Tongue (tissue), 2 donors: ENCODE measurements around the gene SVOPL. TPM values are rescaled to one million over a fixed set of nuclear protein-coding genes. Genes with fewer than 3 reads are reported as not detected.

Source experiments
- DNase-seq: peaks from one replicate; pipeline ENCODE4 v3.0.0-alpha.2; 2015
- total RNA-seq: library from RNA; depleted of rRNA; stranded (reverse); fragments of >200 nt; gene quantifications from one replicate; pipeline ENCODE4 v1.2.3, GENCODE V29; 2014

Gene SVOPL
- total RNA-seq, 1 donor from 2014 or later, result 0.72 TPM

DNA sequence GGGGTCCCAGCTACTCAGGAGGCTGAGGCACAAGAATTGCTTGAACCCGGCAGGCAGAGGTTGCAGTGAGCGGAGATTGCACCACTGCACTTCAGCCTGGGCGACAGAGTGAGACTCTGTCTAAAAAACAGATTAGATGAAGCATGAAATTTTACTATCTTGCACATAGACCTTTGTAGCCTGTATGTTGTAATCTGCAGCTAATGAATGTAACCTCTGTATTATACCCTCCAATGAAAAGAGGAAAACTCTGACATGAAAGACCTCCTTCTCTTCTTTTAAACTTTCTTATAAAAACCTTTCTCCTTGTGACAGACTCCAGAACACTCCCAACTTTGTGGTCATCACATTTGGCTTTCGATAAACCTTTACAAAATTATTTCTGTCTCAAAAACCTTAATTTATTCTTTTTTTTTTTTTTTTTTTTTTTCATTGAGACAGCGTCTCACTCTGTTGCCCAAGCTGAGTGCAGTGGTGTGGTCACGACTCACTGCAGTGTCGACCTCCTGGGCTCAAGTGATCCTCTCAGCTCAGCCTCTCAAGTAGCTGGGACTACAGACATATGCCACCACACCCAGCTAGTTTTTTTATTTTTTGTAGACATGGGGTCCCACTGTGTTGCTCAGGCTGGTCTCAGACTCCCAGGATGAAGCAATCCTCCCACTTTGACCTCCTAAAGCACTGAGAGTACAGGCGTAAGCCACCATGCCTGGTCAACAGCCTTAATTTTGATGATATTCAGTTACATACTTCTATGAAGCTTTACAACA lies 97.4 kb downstream of the SVOPL start:
- DNase-seq, result no peak

DNA sequence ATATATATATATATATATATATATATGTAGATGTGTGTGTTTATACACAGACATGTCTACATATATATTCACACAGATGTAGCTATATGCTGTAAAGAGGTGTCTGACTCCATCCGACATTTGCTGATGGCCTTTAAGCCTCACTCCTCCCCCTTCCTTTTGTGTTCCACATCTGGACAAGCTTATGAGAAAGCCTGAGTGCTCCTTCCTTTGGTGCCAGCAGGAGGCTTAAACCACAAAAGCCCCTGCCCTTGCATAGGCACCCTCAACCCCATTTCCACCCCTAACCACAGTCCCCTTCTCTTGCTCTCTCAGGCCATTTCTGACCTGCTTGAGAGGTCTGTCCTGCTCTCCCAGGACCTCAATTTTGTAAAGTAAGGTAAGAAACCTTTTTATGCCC lies 98.7 kb downstream of the SVOPL start:
- no peak for DNase-seq

DNA sequence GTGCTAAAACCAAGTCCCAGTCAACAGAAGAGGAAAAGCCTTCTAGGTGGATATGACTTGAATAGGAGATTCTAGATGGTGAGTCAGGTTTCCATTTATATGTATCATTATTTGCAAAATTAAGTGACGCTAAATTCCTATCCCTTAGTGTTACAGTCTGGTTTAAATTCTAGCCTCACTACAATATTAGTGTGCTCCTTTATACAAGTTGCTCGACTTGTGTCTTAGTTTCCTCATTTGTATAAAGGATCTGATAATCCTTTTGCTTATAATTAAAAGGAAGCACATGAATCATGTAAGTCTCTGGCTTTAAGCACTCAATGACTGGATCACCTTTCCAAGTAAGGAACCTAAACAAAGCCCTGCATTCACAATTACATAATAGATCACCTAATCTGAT lies 105.7 kb downstream of the SVOPL start:
- DNase-seq, result no peak

DNA sequence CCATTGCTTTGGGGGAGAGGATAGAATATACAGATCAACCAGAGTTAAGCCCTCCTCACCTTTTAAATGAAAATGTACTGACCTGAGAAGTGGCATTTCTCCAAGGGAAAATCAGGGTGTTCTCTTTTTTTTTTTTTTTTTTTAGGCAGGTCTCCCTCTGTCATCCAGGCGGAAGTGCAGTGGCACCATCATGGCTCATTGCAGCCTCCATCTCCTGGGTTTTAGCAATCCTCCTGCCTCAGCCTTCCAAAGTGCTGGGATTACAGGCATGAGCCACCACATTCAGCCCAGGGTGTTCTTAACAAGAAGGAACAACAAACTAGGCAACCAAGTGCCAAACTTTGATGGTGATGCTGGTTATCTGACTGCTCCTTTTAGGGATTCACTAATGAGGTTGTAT lies 111.0 kb downstream of the SVOPL start:
- no peak for DNase-seq

DNA sequence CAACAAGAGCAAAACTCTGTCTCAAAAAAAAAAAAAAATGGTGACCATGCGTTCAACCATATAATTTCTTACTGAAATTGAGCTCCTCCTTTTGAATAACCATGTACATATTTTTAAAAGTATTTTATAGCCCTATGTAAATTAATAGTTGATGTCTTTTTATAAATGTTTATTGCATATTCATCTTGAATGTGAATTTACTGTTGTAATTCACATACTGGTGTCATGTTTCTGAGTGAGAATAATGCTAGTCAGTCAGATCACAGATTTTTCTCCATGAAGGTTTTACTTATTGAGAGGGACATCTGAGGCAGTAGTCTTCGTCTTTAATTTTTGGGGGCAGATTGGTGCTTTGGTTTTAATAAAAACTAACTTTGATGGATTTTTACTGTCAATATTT lies 112.2 kb downstream of the SVOPL start:
- DNase-seq, result no peak

DNA sequence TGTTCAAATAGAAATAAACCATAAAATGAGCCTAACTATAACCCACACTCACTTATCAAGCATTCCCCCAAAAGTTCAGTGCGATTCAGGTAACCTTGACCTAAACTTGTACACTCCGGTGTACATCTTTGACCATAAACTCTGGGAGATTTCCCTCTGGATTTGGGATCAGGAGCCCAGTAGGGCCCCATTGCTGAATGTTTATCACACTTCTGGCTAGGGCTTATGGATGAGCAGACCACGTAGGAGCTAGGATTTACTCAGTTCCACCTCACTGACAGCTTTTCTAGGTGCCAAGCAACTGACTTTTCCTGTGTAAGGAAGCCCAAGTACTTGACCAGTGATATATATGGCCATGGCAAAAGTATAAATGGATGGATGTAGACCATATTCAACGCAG lies 113.7 kb downstream of the SVOPL start:
- DNase-seq, result no peak

DNA sequence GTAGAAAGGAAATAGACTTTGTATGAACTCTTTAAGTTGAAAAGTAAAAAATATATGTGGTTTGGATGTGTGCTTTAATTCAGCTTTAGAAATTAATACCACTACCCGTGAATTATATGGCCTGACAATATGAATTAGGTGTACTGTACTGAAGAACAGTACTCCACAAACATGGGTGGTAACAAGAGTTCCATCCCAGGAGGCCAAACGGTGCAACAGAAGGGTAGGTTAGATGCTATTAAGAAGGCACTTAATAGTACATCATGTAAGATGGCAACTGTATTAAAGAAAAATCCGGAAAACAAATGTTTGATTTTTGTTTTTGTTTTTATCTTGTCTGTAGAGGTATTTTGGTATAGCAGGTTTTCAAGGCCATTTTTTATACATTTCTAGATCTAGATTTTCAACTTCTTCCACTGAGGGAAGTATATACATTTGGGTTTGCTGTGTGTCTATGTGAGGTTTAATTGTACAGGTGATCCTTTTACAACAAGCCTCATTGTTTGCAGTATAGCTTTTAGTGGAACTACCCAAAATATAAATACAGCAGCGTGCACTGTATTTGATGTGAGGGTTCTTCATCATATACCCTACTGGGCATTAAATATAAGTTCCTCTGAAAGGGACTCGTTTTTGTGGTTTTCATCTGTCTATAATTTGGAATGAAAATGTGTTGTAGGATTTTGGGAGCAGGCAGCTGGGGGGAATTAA lies 115.7 kb downstream of the SVOPL start:
- no peak for DNase-seq

DNA sequence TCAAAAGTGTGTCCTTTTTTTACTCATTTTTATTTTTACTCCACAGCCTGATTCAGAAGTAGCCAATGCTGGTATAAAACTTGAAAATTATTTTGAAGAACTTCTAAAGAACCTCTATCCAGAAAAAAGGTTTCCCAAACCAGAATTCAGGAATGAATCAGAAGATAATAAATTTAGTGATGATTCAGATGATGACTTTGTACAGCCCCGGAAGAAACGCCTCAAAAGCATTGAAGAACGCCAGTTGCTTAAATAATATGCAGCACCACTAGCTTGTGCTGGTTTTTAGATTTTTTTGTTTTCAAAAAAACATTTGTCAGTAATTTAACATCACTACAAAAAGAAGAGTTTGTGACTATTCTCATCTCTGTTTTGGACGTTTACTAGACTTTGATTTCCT lies 116.5 kb downstream of the SVOPL start:
- no peak for DNase-seq

DNA sequence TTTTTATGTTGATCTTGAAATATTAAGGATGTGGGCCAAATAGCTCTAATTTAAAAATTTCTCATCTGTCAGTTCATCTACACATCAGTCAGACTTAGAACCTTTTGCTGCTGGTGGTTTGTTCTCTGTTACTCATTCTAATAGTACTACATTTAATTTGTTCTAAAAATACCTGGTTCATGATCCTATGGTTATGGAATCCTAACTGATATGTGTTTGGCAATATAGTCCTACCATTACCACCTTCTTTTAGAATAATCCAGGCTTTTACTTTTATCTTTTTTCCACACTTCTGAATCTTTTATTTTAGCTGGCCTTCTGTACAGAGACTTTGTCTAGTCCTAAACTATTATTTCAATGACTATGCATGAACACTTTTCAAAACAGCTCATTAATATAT lies 116.9 kb downstream of the SVOPL start:
- no peak for DNase-seq

DNA sequence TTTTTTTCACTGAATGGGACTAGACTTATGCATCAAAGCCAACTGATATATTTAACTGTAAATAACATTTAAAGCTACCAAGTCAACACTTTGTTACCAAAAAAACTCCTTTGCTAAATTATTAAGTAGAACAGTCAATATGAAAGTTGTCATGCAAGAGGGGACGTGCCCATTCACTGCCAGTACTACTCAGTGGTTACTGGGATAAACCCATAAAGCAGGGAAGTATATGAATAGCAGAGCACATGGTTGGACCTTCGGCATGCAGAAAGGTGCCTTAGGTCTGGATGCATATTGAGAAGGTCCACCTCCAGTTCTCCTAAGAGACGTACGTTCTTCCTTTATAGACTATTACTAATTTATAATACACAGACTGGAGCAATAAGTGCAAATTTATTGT lies 120.1 kb downstream of the SVOPL start:
- DNase-seq, result no peak

DNA sequence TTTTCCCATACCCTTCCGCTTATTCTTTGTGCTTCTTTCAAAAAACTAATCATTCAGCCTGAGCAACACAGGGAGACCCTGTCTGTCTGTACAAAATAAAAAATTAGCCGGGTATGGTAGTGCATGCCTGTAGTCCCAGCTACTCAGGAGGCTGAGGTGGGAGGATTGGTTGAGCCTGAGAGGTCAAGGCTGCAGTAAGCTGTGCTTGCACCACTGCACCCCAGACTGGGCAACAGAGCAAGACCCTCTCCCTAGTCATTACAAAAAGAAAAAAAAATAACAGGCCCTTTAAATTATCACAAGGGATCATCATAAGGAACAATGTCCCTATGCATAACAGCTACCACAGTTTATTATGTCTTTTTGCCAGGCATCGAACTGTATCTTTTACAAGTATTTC lies 121.5 kb downstream of the SVOPL start:
- DNase-seq, result no peak

DNA sequence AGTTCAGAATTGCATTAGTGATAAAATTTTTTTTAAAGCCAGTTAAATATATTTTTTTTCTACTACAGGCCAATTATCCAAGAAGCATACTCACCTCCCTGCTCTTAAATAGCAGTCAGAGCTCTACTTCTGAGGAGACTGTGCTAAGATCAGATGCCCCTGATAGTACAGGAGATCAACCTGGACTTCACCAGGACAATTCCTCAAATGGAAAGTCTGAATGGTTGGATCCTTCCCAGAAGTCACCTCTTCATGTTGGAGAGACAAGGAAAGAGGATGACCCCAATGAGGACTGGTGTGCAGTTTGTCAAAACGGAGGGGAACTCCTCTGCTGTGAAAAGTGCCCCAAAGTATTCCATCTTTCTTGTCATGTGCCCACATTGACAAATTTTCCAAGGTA lies 122.0 kb downstream of the SVOPL start:
- no peak for DNase-seq

DNA sequence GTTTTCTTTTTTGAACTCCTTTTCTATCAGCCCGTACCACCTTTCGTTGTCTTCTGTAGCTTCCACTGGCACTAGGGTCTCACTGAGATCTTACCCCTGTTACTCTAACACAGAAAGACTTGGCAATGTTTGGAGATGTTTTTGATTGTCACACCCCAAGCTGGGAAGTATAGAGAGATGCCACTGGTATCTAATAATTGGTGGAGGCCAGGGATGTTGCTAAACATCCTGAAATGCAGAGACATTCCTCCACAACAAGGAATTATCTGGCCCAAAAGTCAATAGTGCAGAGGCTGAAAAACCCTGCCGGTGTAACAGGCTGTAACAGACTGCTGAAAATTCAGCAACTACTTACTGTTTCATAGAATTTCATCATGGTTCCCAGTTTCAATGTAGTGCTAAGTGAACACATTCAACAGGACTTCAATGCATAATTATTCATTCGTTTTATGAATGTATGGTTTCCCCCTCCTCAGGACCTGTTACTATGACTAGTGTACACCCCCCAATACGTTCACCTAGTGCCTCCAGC lies 125.2 kb downstream of the SVOPL start:
- no peak for DNase-seq

DNA sequence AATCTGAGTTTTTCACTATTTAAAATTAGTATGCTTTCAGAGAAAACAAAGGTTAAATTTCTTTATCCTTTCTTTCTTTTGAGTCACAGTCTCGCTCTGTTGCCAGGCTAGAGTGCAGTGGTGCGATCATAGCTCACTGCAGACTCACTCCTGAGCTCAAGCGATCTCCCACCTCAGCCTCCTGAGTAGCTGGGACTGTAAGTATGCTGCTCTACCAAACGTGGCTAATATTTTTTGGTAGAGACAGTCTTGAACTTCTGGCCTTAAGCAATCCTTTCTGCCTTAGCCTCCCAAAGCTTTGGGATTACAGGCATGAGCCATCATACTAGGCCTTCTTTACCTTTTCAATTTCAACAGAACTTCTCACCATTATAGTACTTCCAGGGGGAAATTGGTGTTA lies 127.4 kb downstream of the SVOPL start:
- DNase-seq, result no peak

DNA sequence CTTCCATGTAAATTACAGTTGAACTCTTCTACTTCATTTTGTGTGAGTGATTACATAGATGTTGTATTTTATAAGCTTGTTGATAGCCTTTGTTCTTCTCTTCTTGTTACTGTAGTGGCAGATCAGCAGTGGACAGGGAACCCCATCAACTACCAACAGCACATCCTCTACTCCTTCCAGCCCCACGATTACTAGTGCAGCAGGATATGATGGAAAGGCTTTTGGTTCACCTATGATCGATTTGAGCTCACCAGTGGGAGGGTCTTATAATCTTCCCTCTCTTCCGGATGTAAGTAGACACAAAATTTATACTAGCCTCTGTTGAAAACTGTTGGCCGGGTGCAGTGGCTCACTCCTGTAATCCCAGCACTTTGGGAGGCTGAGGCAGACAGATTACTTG lies 130.4 kb downstream of the SVOPL start:
- DNase-seq, result no peak

DNA sequence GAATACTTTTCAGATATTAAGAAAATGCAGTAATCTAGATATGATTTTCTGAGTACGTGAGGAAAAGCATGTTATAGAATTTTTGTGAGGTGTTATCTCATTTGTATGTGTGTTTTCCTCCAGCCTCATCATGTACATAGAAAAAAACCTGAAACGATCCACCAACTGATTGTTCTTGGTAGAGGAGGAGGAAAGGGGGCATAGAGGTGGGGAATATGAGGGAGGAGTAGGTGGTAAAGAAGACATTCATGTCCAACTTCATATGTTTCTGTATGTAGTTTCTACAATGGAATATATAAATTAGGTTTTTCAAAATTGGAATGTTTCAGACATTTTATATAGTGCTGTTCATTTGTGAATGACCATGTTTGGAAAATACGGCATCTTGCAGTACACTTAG lies 131.7 kb downstream of the SVOPL start:
- DNase-seq, result no peak

DNA sequence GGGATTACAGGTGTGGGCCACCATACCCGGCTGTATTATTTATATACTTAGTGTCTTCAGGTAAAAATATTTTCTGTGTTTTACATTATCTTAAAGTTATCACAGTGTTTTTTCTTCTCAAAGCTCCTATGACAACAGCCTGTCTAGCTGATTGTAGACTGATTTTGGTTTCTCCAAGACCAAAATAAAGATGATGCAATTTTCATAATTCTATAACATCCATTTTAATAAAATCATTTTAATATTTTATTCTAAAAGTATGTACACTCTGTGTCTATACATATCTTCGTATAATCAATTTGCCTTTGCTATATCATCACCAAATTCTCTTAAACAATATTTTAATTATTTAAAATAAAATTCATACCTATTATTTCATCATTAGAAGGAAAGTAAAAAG lies 132.5 kb downstream of the SVOPL start:
- DNase-seq, result no peak

DNA sequence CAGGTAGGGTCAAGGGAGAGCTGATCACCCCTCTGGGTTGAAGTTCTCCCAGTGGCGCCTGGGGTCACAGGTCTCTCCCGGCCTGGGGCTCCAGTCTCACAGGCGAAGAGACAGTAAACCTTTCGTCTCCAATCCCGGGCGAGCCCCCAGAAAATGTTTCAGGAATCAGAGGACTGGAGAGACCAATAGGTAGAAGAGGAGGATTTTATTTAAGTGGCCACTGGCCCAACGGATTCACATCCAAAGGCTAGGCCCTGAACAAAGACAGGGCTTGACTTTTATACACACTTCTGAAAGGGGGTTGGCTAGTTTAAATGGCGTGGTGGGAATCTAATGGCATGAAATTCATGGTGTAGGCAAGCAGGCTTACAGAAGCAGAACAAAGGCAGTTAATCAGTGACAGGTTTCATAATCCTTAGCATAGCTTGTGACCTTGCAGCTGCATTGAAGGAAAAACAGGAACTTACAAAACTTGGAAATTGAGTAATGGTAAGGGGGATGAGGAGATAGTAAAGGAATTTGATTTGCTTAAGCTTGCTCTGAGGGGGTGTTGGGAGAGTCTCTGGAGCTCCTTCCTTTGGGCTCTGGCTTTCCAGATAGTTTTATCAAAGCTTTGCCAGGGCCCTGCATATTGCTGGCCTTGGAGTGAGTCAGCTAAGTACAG lies 135.6 kb downstream of the SVOPL start:
- no peak for DNase-seq

DNA sequence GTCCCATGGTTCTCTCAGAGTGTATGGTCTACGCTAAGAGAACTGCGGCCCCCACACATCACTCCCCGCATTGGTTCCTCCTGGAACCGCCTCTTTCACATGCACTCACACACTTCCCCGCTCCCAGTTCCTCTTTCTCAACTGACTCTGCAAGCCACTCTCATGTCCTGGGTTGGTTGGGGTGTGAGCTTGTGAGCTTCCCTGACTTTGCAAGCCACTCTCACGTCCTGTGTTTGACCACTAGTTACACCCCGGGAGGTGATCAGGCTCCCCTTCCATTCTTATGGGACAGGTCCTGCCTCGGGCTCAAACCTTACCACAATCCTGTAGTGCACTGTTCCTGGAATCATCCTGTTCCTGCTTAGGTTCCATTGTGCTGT lies 136.1 kb downstream of the SVOPL start:
- no peak for DNase-seq

DNA sequence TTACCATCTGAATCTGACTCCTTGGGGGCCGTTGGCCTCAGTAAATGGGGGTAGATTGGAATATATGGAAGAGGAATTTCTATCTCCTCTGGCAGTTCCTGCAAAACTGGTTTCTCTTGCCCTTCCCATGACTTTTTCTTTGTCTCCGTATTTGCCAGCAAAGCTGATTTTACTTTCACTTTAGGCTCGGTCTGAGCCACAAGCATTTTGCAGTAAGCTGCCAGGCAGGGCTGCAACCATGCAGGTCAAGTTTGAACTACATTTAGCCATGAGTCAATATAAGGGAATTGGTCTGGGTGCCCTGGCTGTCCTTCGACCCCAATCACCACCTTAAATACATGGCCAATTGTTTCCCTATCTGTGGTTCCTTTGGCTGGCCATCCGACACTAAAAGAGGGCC lies 136.8 kb downstream of the SVOPL start:
- no peak for DNase-seq

DNA sequence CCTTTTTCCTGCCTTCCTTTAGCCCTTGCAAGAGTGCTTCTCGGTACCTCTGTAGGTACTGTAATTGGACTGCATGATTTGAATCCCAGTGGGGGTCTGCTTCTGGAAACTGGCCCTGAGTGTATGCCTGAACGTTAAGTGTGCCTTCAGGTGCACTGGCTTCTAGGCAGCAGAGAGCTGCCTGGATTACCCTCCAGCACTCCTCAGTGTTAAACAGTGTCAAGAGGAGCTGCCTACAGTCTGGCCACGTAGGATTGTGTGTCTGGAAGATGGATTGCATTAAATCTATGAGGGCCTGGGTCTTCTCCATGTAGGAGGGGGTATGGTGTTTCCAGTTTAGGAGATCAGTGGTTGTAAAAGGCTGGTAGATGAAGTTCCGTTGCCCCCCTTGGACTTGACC lies 137.4 kb downstream of the SVOPL start:
- no peak for DNase-seq

DNA sequence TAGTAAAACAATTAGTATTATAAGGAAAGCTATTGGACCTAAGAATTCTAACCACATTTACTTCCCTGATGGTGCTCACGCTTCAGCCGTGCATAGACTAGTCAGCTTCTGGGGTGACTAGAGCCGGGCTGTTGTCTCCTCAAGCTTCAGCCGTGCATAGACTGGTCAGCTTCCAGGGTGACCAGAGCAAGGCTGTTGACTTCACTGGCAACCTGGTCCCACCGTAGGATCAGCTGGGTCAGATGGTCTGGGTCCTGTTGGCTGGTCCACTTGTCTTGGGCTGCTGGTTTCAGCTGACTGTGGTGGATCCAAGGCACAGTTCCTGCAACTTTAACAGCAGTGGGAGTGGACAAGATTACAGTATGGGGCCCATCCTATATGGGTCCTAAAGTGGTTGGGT lies 141.7 kb downstream of the SVOPL start:
- DNase-seq, result no peak

DNA sequence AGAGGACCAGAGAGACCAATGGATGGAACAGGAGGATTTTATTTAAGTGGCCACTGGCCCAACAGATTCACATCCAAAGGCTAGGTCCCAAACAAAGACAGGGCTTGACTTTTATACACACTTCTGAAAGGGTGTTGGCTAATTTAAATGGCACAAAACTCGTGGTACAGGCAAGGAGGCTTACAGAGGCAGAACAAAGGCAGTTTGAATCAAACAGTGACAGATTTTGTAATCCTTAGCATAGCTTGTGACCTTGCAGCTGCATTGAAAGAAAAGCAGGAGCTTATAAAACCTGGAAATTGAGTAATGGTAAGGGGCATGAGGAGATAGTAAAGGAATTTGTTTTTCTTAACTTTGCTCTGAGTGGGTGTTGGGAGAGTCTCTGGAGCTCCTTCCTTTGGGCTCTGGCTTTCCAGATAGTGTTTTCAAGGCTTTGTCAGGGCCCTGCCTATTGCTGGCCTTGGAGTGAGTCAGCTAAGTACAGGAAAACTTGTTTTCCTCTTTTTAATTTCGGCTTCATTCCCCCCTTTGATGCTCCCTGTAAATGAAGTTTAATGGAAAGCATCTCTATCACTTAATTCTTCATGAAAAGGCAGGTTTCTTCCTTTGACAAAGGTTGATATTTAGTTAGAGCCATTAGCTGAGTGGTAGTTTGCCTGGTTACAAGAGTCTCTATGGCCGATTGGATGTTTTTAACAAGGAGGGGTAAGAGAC lies 144.2 kb downstream of the SVOPL start:
- peak; percentile 2 for DNase-seq
